ENCODE measurements around the gene GPR158.

DNA sequence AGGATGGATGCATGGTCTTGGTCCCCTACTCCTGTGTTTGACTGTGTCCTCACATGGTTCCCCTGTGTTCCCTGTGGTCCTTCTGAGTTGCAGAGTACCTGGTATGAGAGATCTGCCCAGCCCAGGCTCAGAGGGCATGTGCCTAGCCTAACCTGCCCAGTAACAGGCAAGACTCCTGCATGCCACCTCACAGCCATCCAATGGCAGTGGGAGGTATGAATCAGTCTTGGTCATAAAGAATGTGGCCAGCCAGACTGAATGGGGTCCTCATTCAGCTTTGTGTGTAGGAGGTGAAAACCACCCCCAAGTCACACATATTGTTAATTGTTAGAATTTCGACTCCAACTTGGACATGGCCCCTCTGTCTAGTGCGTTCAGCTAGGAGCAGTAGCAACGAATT, 17.2 kb upstream of the GPR158 start:
- TF ChIP-seq, protein P1, sequence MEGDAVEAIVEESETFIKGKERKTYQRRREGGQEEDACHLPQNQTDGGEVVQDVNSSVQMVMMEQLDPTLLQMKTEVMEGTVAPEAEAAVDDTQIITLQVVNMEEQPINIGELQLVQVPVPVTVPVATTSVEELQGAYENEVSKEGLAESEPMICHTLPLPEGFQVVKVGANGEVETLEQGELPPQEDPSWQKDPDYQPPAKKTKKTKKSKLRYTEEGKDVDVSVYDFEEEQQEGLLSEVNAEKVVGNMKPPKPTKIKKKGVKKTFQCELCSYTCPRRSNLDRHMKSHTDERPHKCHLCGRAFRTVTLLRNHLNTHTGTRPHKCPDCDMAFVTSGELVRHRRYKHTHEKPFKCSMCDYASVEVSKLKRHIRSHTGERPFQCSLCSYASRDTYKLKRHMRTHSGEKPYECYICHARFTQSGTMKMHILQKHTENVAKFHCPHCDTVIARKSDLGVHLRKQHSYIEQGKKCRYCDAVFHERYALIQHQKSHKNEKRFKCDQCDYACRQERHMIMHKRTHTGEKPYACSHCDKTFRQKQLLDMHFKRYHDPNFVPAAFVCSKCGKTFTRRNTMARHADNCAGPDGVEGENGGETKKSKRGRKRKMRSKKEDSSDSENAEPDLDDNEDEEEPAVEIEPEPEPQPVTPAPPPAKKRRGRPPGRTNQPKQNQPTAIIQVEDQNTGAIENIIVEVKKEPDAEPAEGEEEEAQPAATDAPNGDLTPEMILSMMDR (IDR thresholded peaks at IDR 0.05; ENCODE audit: low read depth, low read length, missing input control) = no peak
- TF ChIP-seq RAD21 (IDR thresholded peaks at IDR 0.05) = no peak
- no peak for TF ChIP-seq GABPA (IDR thresholded peaks at IDR 0.05 in 1 of 2, conservative IDR thresholded peaks at IDR 0.05 in 1 of 2)
- TF ChIP-seq, protein P2, sequence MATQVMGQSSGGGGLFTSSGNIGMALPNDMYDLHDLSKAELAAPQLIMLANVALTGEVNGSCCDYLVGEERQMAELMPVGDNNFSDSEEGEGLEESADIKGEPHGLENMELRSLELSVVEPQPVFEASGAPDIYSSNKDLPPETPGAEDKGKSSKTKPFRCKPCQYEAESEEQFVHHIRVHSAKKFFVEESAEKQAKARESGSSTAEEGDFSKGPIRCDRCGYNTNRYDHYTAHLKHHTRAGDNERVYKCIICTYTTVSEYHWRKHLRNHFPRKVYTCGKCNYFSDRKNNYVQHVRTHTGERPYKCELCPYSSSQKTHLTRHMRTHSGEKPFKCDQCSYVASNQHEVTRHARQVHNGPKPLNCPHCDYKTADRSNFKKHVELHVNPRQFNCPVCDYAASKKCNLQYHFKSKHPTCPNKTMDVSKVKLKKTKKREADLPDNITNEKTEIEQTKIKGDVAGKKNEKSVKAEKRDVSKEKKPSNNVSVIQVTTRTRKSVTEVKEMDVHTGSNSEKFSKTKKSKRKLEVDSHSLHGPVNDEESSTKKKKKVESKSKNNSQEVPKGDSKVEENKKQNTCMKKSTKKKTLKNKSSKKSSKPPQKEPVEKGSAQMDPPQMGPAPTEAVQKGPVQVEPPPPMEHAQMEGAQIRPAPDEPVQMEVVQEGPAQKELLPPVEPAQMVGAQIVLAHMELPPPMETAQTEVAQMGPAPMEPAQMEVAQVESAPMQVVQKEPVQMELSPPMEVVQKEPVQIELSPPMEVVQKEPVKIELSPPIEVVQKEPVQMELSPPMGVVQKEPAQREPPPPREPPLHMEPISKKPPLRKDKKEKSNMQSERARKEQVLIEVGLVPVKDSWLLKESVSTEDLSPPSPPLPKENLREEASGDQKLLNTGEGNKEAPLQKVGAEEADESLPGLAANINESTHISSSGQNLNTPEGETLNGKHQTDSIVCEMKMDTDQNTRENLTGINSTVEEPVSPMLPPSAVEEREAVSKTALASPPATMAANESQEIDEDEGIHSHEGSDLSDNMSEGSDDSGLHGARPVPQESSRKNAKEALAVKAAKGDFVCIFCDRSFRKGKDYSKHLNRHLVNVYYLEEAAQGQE (IDR thresholded peaks at IDR 0.05) = no peak
- TF ChIP-seq EGR1 (IDR thresholded peaks at IDR 0.05; ENCODE audit: low read depth in 2 of 2) = no peak
- TF ChIP-seq, protein P3, sequence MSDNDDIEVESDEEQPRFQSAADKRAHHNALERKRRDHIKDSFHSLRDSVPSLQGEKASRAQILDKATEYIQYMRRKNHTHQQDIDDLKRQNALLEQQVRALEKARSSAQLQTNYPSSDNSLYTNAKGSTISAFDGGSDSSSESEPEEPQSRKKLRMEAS (IDR thresholded peaks at IDR 0.05) = no peak
- TF ChIP-seq TAF1 (conservative IDR thresholded peaks at IDR 0.05) = no peak
- no peak for TF ChIP-seq HNF4G (IDR thresholded peaks at IDR 0.05)
